ENCODE results near the gene LDAH.
"Not testable (repeated sequence)": the region's sequence is repeated elsewhere in the genome, so short reads cannot be mapped to it uniquely, and the experiment has no call there.

Gene LDAH

GRCh38 chr2:20726913-20727312 is 96.0 kb downstream of the LDAH start:
- TF ChIP-seq CTCF (IDR thresholded peaks at IDR 0.05; ENCODE audit: insufficient read depth, low read depth, low read length, missing control alignments): no peak
- no peak overlapping the region for H3K4me3 ChIP-seq (ENCODE audit: low read length)
- no peak for DNase-seq (ENCODE audit: low read depth)

- DNase-seq (ENCODE audit: low read depth): no peak
- no peak for TF ChIP-seq CTCF (IDR thresholded peaks at IDR 0.05; ENCODE audit: insufficient read depth, low read depth, low read length, missing control alignments)
- no peak overlapping the region for H3K4me3 ChIP-seq (ENCODE audit: low read length)
These were observed 97.1 kb downstream of the LDAH start for GRCh38 chr2:20725782-20726181.

- DNase-seq (ENCODE audit: low read depth): no peak
- no peak for TF ChIP-seq CTCF (IDR thresholded peaks at IDR 0.05; ENCODE audit: insufficient read depth, low read depth, low read length, missing control alignments)
- H3K4me3 ChIP-seq (ENCODE audit: low read length): no peak overlapping the region
These were observed 98.3 kb downstream of the LDAH start for GRCh38 chr2:20724500-20725053.

- no peak overlapping the region for H3K4me3 ChIP-seq (ENCODE audit: low read length)
- no peak for DNase-seq (ENCODE audit: low read depth)
- no peak for TF ChIP-seq CTCF (IDR thresholded peaks at IDR 0.05; ENCODE audit: insufficient read depth, low read depth, low read length, missing control alignments)
These were observed 99.4 kb downstream of the LDAH start for GRCh38 chr2:20723543-20723942.

- no peak for DNase-seq (ENCODE audit: low read depth)
- TF ChIP-seq CTCF (IDR thresholded peaks at IDR 0.05; ENCODE audit: insufficient read depth, low read depth, low read length, missing control alignments): no peak
- H3K4me3 ChIP-seq (ENCODE audit: low read length): no peak overlapping the region
These were observed 100.2 kb downstream of the LDAH start for GRCh38 chr2:20722592-20723240.

GRCh38 chr2:20717641-20718040 is 105.3 kb downstream of the LDAH start:
- no peak for TF ChIP-seq CTCF (IDR thresholded peaks at IDR 0.05; ENCODE audit: insufficient read depth, low read depth, low read length, missing control alignments)
- DNase-seq (ENCODE audit: low read depth): no peak
- no peak overlapping the region for H3K4me3 ChIP-seq (ENCODE audit: low read length)

- H3K4me3 ChIP-seq (ENCODE audit: low read length); DNase-seq (ENCODE audit: low read depth): not testable (repeated sequence)
These were observed 106.7 kb downstream of the LDAH start for GRCh38 chr2:20716164-20716563.

GRCh38 chr2:20714412-20714811 is 108.5 kb downstream of the LDAH start:
- not testable (repeated sequence) for DNase-seq (ENCODE audit: low read depth); H3K4me3 ChIP-seq (ENCODE audit: low read length)

- H3K4me3 ChIP-seq (ENCODE audit: low read length); DNase-seq (ENCODE audit: low read depth): not testable (repeated sequence)
These were observed 109.3 kb downstream of the LDAH start for GRCh38 chr2:20713585-20713984.

- not testable (repeated sequence) for H3K4me3 ChIP-seq (ENCODE audit: low read length); DNase-seq (ENCODE audit: low read depth)
These were observed 111.3 kb downstream of the LDAH start for GRCh38 chr2:20711641-20712040.

Measured in epithelial cell of esophagus (primary cell).